ENCODE measurements around the gene PITPNC1. TPM values are rescaled to one million over a fixed set of nuclear protein-coding genes. Genes with fewer than 3 reads are reported as not detected.

Gene PITPNC1
- total and polyA plus RNA-seq, 2 of the 13 experiments (the other 11 are each of a cell fraction or from before 2014, with no cell fraction given), result 4.1 to 5.7 TPM

DNA sequence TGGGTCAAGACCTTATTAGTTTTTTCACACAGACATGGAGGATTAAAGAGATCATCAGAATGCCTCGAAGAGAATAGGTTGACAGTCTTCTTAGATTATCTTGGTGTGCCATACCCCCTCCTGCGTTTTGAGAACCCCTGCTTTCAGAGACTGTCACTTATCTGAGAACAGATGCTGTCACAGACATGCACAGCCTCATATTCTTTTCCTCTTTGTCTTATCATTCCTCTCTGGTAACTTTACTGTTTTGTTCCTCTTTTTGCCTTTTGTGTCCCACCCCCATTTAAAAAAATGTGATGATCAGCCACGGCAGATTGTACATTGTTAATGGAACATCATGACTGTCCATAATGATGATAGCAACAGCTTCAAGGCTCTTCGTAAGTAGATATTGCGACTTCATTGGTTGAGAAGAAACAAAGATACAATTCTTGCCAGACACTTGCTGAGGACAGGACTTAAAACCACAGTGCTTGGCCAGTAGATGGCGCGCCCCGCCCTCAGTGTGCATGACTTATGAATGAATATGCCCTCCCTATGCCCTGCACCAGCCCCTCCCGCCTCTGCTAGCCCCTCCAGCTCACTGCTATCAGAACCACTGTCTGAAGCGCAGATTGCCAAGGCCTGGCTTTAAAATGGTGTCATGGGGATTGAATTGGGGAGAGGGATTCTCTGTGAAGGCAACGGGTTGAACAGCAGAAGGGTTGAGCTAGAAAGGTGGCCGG, 2.6 kb upstream of the PITPNC1 start:
- FAIRE-seq, result peak; percentile 93
- H3K36me3 ChIP-seq (replicated peaks in 1 of 2; ENCODE audit: control insufficient read depth in 1 of 2, insufficient read depth in 2 of 2, low read length in 2 of 2), result no peaks in the 10 kb centered on the region
- H2AFZ ChIP-seq (ENCODE audit: low read length), result no peak overlapping the region
- 10% methylated on average over 12 of the region's 12 CpGs for WGBS (ENCODE audit: low lambda C conversion rate)
- peak overlapping the region in 1 of 3 experiments; percentile 63; a peak in 3 of 6 replicates for H3K4me3 ChIP-seq (replicated peaks in 1 of 3; ENCODE audit: insufficient read depth in 1 of 3, low read depth in 2 of 3, low read length in 3 of 3)
- peak overlapping the region; percentile 87 for H3K4me2 ChIP-seq (ENCODE audit: low read depth, low read length)
- no peak overlapping the region for H3K27ac ChIP-seq (ENCODE audit: extremely low read length, insufficient read depth, low read length)
- DNase-seq (ENCODE audit: low spot score), result peak; percentile 81
- BruUV-seq (replicated peaks), result no TSS peak
- no peaks in the 10 kb centered on the region for H3K9me3 ChIP-seq (ENCODE audit: low read length)
- intact Hi-C loops (cut with micrococcal nuclease; ENCODE audit: unreplicated experiment), result loop anchor here (1.0 to 5.0 kb wide), 2 partner anchors 258 to 315 kb away; no protein-coding TSS in a partner anchor
- ChIA-PET POLR2A (interaction anchor here (0.9 kb wide), 1 partner anchor 10 kb away, joined by 3 read pairs; no protein-coding TSS in a partner anchor), CTCF (ENCODE audit: low intra/inter-chr PET ratio, low total read pairs) (interaction anchor here (0.6 to 2.3 kb wide), 6 partner anchors 101 to 315 kb away, joined by 3 to 14 read pairs (median 4); no protein-coding TSS in a partner anchor)
- H3K79me2 ChIP-seq (ENCODE audit: insufficient read depth, low read length), result no peaks in the 10 kb centered on the region
- no peak overlapping the region; the same call in 1 of the 2 replicates for H3K9ac ChIP-seq (ENCODE audit: insufficient read depth, low read depth, low read length)
- ATAC-seq, result peak; percentile 64
- 0 out of 5 replicates have a peak, but pooled peaks cover 0 to 6% of the 10 kb centered on the region in 2 experiments for H3K27me3 ChIP-seq (ENCODE audit: control insufficient read depth in 1 of 2, insufficient read depth in 2 of 2, low read length in 2 of 2)
- H4K20me1 ChIP-seq (ENCODE audit: insufficient read depth, low read length), result no peaks in the 10 kb centered on the region
- H3K4me1 ChIP-seq (ENCODE audit: insufficient read depth, low read length), result peaks cover 29% of the 10 kb centered on the region
- in situ Hi-C loops (cut with HindIII; ENCODE audit: extremely low pct_ligation_motif_present, low pct_unique_long_range_greater_than_20kb), result loop anchor here (5.0 to 10.0 kb wide), 3 partner anchors 93 to 318 kb away; no protein-coding TSS in a partner anchor
- TF ChIP-seq IRX3 (CRISPR knock-in tag; IDR thresholded peaks at IDR 0.05; ENCODE audit: borderline replicate concordance, low read depth) (no peak), SAP130 (CRISPR knock-in tag; IDR thresholded peaks at IDR 0.05; ENCODE audit: low read depth) (peak; percentile 70), JARID2 (CRISPR knock-in tag; IDR thresholded peaks at IDR 0.05; ENCODE audit: insufficient replicate concordance) (peak; percentile 62), YEATS2 (CRISPR knock-in tag; IDR thresholded peaks at IDR 0.05; ENCODE audit: borderline replicate concordance) (peak; percentile 24; the same call in 1 of the 2 replicates), RBAK (CRISPR knock-in tag; IDR thresholded peaks at IDR 0.05) (no peak), NFKBIZ (CRISPR knock-in tag; IDR thresholded peaks at IDR 0.05) (peak; percentile 55; the same call in 1 of the 2 replicates), TBX2 (CRISPR knock-in tag; IDR thresholded peaks at IDR 0.05; ENCODE audit: borderline replicate concordance) (0 out of 2 replicates have a peak, but pooled peaks have one; percentile 24), KMT2B (CRISPR knock-in tag; IDR thresholded peaks at IDR 0.05) (0 out of 2 replicates have a peak, but pooled peaks have one; percentile 16), FOXC1 (CRISPR knock-in tag; IDR thresholded peaks at IDR 0.05; ENCODE audit: borderline replicate concordance) (peak; percentile 52; the same call in 1 of the 2 replicates), MXI1 (IDR thresholded peaks at IDR 0.05; ENCODE audit: borderline replicate concordance, low read depth, low read length) (peak; percentile 29; the same call in 1 of the 3 replicates)
- TF ChIP-seq, protein P1, sequence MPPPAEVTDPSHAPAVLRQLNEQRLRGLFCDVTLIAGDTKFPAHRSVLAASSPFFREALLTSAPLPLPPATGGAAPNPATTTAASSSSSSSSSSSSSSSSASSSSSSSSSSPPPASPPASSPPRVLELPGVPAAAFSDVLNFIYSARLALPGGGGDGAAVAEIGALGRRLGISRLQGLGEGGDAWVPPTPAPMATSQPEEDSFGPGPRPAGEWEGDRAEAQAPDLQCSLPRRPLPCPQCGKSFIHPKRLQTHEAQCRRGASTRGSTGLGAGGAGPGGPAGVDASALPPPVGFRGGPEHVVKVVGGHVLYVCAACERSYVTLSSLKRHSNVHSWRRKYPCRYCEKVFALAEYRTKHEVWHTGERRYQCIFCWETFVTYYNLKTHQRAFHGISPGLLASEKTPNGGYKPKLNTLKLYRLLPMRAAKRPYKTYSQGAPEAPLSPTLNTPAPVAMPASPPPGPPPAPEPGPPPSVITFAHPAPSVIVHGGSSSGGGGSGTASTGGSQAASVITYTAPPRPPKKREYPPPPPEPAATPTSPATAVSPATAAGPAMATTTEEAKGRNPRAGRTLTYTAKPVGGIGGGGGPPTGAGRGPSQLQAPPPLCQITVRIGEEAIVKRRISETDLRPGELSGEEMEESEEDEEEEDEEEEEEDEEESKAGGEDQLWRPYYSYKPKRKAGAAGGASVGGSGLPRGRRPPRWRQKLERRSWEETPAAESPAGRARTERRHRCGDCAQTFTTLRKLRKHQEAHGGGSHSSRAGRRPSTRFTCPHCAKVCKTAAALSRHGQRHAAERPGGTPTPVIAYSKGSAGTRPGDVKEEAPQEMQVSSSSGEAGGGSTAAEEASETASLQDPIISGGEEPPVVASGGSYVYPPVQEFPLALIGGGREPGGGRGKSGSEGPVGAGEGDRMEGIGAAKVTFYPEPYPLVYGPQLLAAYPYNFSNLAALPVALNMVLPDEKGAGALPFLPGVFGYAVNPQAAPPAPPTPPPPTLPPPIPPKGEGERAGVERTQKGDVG (CRISPR knock-in tag; IDR thresholded peaks at IDR 0.05; ENCODE audit: borderline replicate concordance), result no peak
- TF ChIP-seq, protein P2, sequence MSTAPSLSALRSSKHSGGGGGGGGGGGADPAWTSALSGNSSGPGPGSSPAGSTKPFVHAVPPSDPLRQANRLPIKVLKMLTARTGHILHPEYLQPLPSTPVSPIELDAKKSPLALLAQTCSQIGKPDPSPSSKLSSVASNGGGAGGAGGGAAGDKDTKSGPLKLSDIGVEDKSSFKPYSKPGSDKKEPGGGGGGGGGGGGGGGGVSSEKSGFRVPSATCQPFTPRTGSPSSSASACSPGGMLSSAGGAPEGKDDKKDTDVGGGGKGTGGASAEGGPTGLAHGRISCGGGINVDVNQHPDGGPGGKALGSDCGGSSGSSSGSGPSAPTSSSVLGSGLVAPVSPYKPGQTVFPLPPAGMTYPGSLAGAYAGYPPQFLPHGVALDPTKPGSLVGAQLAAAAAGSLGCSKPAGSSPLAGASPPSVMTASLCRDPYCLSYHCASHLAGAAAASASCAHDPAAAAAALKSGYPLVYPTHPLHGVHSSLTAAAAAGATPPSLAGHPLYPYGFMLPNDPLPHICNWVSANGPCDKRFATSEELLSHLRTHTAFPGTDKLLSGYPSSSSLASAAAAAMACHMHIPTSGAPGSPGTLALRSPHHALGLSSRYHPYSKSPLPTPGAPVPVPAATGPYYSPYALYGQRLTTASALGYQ (CRISPR knock-in tag; IDR thresholded peaks at IDR 0.05), result no peak
- TF ChIP-seq, protein P3, sequence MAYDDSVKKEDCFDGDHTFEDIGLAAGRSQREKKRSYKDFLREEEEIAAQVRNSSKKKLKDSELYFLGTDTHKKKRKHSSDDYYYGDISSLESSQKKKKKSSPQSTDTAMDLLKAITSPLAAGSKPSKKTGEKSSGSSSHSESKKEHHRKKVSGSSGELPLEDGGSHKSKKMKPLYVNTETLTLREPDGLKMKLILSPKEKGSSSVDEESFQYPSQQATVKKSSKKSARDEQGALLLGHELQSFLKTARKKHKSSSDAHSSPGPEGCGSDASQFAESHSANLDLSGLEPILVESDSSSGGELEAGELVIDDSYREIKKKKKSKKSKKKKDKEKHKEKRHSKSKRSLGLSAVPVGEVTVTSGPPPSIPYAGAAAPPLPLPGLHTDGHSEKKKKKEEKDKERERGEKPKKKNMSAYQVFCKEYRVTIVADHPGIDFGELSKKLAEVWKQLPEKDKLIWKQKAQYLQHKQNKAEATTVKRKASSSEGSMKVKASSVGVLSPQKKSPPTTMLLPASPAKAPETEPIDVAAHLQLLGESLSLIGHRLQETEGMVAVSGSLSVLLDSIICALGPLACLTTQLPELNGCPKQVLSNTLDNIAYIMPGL (CRISPR knock-in tag; IDR thresholded peaks at IDR 0.05; ENCODE audit: borderline replicate concordance in 1 of 2, low read depth in 1 of 2), result peak; percentile 75 to 77; a peak in 3 of 4 replicates
